ENCODE data around the gene CD4.

DNA sequence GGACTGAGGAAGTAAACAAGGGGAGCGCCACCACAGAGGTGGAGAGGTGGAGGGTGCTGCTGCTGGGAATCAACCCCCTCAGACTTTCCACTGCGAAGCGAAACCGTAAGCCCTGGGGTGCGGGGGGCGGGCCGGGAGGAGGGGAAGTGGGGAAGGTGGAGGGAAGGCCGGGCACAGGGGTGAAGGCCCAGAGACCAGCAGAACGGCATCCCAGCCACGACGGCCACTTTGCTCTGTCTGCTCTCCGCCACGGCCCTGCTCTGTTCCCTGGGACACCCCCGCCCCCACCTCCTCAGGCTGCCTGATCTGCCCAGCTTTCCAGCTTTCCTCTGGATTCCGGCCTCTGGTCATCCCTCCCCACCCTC lies 17.0 kb upstream of the CD4 start, which contains the start of gene LAG3:
- TF ChIP-seq, protein P1, sequence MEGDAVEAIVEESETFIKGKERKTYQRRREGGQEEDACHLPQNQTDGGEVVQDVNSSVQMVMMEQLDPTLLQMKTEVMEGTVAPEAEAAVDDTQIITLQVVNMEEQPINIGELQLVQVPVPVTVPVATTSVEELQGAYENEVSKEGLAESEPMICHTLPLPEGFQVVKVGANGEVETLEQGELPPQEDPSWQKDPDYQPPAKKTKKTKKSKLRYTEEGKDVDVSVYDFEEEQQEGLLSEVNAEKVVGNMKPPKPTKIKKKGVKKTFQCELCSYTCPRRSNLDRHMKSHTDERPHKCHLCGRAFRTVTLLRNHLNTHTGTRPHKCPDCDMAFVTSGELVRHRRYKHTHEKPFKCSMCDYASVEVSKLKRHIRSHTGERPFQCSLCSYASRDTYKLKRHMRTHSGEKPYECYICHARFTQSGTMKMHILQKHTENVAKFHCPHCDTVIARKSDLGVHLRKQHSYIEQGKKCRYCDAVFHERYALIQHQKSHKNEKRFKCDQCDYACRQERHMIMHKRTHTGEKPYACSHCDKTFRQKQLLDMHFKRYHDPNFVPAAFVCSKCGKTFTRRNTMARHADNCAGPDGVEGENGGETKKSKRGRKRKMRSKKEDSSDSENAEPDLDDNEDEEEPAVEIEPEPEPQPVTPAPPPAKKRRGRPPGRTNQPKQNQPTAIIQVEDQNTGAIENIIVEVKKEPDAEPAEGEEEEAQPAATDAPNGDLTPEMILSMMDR (conservative IDR thresholded peaks at IDR 0.05 in 1 of 2, IDR thresholded peaks at IDR 0.05 in 1 of 2; ENCODE audit: low read depth in 1 of 2, low read length in 2 of 2), result no peak
- TF ChIP-seq EZH2 (IDR thresholded peaks at IDR 0.05; ENCODE audit: low read length, missing control alignments), result no peak

Measured in fibroblast of lung (primary cell).